Upper lobe of right lung (tissue), 1 donor: ENCODE data around the gene CNTD1. TPM values are rescaled to one million over a fixed set of nuclear protein-coding genes. Genes with fewer than 3 reads are reported as not detected.

ENCODE experiments used
- ATAC-seq: fragments of 200-7000 bp; cut with Tn5 transposase; one replicate; pipeline ENCODE4 v1.9.1; 2020; ENCODE audit warnings: mild to moderate bottlenecking, moderate library complexity
- DNase-seq: peaks from one replicate; pipeline ENCODE4 v3.0.0-alpha.2; 2020
- H3K27ac ChIP-seq: fragments of 200-600 bp; one replicate; pipeline ENCODE4 v1.8.0; 2022
- H3K27me3 ChIP-seq: fragments of 200-600 bp; one replicate; pipeline ENCODE4 v1.8.0; 2022; ENCODE audit warnings: mild to moderate bottlenecking
- H3K36me3 ChIP-seq: fragments of 200-600 bp; one replicate; pipeline ENCODE4 v1.8.0; 2022
- H3K4me1 ChIP-seq: fragments of 200-600 bp; one replicate; pipeline ENCODE4 v1.8.0; 2022
- H3K4me3 ChIP-seq: fragments of 200-600 bp; one replicate; pipeline ENCODE4 v1.8.0; 2022; ENCODE audit warnings: mild to moderate bottlenecking
- H3K9me3 ChIP-seq: fragments of 200-600 bp; one replicate; pipeline ENCODE4 v1.8.0; 2022
- intact Hi-C: fragments of 100-400 bp; cut with DNase I; formaldehyde crosslinking; loops from one replicate; pipeline ENCODE4 v1.11.0; 2022
- long read RNA-seq: library from polyadenylated mRNA; unstranded; transcript quantifications from one replicate; pipeline ENCODE4 v2.0.0, GENCODE V29; 2021
- total RNA-seq: library from RNA; stranded (reverse); fragmentation: NEBNext Ultra II Directional; extraction: Animal tissue kit (Norgen Biotek cat#: 25700); gene quantifications from one replicate; pipeline ENCODE4 v1.2.1, GENCODE V29; 2021
- TF ChIP-seq, protein P1 (sequence below): fragments of 200-600 bp; IDR thresholded peaks from one replicate; pipeline ENCODE4 v1.8.0; 2022; ENCODE audit warnings: antibody characterized with exemption
- donor health status: DM: no; HTN: yes; CAD: no; lungs with severe emphysema.

The CNTD1 gene, protein sequence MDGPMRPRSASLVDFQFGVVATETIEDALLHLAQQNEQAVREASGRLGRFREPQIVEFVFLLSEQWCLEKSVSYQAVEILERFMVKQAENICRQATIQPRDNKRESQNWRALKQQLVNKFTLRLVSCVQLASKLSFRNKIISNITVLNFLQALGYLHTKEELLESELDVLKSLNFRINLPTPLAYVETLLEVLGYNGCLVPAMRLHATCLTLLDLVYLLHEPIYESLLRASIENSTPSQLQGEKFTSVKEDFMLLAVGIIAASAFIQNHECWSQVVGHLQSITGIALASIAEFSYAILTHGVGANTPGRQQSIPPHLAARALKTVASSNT
- total RNA-seq = 0.14 TPM
- long read RNA-seq, partial matches to known transcripts = 0 of 2 reads
- long read RNA-seq, other reads (novel, unspliced or antisense) = 2 of 2 reads

DNA sequence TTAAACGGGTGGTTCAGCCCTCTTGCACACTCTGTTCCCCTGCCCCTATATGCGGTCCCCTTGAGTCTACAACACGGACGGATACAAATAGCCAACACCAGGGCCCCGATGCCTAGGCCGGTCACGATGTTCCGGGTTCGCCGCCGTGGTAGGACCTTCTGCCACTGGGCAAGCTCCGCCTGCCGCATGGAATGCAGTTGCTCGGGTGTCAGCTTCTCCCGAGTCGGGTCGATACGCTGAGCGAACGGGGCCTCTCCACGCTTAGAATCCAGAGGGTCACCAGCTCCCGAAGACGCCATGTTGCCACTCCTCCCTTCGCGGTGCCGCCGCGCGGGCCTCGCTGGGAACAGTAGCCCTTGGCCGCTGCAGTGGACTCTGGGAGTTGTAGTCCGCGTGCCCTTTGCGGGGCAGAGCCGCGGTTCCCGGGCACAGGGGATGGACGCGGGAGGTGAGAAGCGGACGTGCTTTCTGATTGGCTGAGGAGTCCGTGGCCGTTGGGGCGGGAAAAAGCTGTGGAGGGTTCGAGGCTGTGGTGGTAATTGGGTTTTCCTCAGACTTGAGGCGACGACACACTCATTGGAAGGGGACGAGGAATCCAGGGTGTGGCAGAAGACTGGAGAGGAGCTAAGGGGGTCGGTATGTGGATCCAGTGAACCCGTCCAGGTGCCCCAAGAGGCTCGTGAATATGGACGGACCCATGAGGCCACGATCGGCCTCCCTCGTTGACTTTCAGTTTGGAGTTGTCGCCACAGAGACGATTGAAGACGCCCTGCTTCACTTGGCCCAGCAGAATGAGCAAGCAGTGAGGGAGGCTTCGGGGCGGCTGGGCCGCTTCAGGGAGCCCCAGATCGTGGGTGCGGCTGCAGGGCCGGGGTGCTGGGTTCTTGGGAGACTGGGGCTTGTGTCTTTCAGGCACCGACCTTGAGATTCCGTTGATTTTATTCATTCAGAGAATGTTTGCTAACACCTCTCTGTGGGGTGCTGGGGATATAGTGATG is at the start of gene CNTD1, which contains the start of gene COA3:
TSS of gene CNTD1 (plus strand) at position 479 of the 998 bp plus-strand sequence. CDS start at position 686, 207 bp downstream.
TSS of gene COA3 (minus strand) at position 322 of the 998 bp plus-strand sequence. CDS start at position 299, 23 bp downstream.
- Histone ChIP-seq H3K36me3 (no peaks in the 10 kb centered on the region), H3K27ac (peak within 1 kb of the TSS; percentile 79), H3K9me3 (no peaks in the 10 kb centered on the region), H3K4me3 (peak within 1 kb of the TSS; percentile 85), H3K27me3 (no peaks in the 10 kb centered on the region), H3K4me1 (peaks cover 18% of the 10 kb centered on the region)
- intact Hi-C loops = no loop called here
- TF ChIP-seq, protein P1, sequence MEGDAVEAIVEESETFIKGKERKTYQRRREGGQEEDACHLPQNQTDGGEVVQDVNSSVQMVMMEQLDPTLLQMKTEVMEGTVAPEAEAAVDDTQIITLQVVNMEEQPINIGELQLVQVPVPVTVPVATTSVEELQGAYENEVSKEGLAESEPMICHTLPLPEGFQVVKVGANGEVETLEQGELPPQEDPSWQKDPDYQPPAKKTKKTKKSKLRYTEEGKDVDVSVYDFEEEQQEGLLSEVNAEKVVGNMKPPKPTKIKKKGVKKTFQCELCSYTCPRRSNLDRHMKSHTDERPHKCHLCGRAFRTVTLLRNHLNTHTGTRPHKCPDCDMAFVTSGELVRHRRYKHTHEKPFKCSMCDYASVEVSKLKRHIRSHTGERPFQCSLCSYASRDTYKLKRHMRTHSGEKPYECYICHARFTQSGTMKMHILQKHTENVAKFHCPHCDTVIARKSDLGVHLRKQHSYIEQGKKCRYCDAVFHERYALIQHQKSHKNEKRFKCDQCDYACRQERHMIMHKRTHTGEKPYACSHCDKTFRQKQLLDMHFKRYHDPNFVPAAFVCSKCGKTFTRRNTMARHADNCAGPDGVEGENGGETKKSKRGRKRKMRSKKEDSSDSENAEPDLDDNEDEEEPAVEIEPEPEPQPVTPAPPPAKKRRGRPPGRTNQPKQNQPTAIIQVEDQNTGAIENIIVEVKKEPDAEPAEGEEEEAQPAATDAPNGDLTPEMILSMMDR = no peak
- DNase-seq (peak; percentile 95), ATAC-seq (peak; percentile 98)

DNA sequence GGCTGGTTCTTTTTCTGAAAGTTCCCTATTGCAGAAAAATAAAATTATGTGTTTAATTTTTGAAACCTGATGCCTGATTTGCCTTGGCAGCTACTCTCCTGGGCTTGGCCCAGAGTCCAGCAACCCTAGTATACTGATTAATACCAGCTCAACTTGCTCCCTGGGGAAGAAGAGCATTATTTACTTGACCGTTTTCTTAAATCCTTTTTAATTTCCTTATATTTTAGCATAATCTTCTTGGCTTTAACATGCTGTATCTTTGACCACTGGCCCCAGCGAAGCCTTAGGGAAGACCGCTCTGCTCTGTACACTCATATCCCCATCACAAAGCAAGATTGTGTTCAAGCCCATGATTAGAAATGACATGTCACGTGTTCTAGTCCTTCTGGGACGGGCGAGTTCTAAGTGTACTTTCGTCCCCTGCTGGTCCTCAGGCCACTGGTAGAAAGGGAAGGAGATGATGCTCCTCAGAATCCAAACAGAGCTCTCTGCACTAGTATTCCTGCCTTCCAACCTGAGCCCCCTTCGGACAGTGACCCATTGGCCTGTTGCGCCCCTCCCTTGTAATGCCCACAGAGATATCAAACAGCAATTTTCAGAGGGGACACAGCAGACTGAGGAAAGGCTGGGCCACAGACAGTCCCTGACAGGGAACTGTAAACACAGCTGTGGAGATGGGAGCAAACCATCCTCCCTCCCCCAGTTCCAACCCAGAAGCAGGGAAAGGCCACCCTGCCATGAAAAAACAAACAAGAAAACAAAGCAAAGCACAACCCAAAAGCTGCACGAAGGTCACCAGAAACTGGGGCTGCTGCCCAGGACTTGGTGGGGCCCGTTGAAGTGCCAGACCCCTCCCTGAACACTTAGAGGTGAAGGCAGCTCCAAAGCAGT is 49.5 kb upstream of the CNTD1 start:
- H3K27ac ChIP-seq = peak overlapping the region; percentile 45
- H3K27me3 ChIP-seq = no peaks in the 10 kb centered on the region
- TF ChIP-seq, protein P1 = no peak
- H3K36me3 ChIP-seq = no peaks in the 10 kb centered on the region
- intact Hi-C loops = no loop called here
- DNase-seq (no peak), ATAC-seq (no peak)
- peaks cover 24% of the 10 kb centered on the region for H3K4me1 ChIP-seq
- no peaks in the 10 kb centered on the region for H3K9me3 ChIP-seq
- no peak overlapping the region for H3K4me3 ChIP-seq

DNA sequence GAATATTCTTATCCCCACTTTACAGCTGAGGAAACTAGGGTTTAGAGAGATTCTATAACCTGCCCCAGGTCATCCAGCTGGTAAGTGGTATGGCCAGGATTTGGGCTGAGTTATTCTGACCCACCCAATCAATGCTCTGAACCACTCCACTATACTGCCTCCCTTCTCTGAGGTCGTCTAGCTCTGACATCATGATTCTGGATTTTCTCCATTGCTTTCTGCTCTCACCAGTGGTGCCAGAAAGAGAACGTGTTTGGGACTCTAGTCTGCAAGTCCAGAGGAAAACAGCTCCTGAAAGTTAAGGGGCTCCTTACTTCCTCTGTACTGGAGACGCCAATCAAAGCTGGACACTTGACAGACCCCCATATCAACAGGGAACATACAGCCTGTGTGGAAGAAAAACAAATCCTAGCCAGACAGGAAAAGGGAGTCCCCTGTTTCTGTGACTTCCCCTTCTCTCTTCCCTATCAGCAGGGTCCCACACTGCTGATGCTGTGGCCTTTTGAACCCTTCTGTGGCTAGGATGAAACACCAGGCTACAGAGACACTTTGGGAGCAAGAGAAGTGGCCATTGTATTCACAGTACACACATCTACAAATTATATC is 47.8 kb upstream of the CNTD1 start:
- intact Hi-C loops = no loop called here
- Histone ChIP-seq H3K9me3 (no peaks in the 10 kb centered on the region), H3K4me1 (peaks cover 21% of the 10 kb centered on the region), H3K36me3 (no peaks in the 10 kb centered on the region), H3K27ac (no peak overlapping the region), H3K4me3 (no peak overlapping the region), H3K27me3 (no peaks in the 10 kb centered on the region)
- TF ChIP-seq, protein P1 = no peak
- DNase-seq = no peak
- ATAC-seq = peak; percentile 72

DNA sequence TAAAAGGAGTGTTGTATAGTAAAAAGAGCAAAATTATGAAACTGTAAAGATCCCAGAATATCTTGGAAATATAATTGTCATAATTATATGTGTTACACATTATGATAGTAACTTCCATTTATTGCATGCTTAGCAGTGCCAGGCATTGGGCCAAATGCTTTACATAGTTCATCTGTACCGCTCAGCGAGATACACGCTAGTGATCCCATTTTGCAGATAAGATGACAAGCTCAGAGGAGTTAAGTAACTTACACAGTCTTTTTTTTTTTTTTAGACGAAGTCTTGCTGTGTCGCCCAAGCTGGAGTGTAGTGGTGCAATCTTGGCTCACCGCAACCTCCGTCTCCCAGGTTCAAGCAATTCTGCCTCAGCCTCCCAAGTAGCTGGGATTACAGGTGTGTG is 47.0 kb upstream of the CNTD1 start:
- intact Hi-C loops = no loop called here
- TF ChIP-seq, protein P1 = no peak

More for the DNA sequence above, 47.0 kb upstream of the CNTD1 start:
- DNase-seq (no peak), ATAC-seq (no peak)
- H3K4me3 ChIP-seq = no peak overlapping the region
- H3K27me3 ChIP-seq = no peaks in the 10 kb centered on the region
- H3K9me3 ChIP-seq = no peaks in the 10 kb centered on the region
- no peak overlapping the region for H3K27ac ChIP-seq
- H3K4me1 ChIP-seq = peaks cover 21% of the 10 kb centered on the region
- H3K36me3 ChIP-seq = no peaks in the 10 kb centered on the region
